Stimulated activated CD4-positive, alpha-beta T cell treated with anti-CD3 and anti-CD28 coated beads, Interleukin-12 subunit alpha, Interleukin-12 subunit beta, amount 100 ng/mL, for 48 hours (primary cell): ENCODE results near the gene LRRN2.
"Not testable (repeated sequence)": the region's sequence is repeated elsewhere in the genome, so short reads cannot be mapped to it uniquely, and the experiment has no call there.

ENCODE experiments used
- DNase-seq, 3 donors: peaks; one replicate each; pipeline ENCODE4 v3.0.0-alpha.2; 2020; ENCODE audit warnings: low read depth in 2 of 3, low spot score in 1 of 3

LRRN2 gene

DNA sequence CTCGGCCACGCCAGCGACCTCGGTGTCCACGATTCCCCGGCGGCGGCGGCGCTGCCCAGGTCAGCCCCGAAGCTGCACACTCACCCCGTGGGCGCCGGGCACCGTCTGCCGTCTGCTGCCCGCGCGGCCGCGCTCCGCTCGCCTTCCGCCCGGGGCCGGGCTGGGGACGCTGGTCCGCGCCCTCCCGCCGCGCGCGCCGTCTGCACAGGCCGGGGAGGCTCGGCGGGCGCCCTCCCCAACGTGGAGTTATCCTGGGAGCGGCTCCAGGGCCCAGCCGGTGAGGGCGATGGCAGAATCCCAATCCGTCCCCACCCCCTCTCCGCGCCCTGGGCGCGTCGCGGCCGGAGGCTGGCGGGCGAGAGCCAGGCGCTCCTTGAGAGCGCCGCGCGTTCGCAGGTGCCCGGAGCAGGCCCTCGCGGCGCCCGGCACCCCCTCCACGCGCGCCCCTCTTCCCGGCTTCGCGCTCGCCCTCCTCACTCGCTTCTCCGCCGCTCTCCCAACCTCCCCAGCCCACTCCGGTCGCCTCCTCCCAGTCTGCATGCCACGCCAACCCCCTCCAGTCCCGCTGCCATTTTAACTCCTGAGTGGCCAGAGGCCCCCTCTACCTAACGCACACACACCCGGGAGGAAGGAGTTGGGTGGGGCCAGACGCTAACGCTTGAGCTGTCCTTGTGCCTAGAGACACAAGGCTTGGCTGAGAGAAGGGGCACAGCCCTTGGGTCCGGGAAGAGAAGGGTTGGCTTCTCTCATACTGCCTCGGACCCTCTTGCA, at the start of gene LRRN2:
TSS of gene LRRN2 (minus strand) at position 503 of the 771 bp plus-strand sequence. CDS start 65,746 bp downstream, outside the sequence.
- no peak for DNase-seq

- no peak for DNase-seq
Measured at GRCh38 chr1:204735042-204735441, 49.5 kb upstream of the LRRN2 start.

DNA sequence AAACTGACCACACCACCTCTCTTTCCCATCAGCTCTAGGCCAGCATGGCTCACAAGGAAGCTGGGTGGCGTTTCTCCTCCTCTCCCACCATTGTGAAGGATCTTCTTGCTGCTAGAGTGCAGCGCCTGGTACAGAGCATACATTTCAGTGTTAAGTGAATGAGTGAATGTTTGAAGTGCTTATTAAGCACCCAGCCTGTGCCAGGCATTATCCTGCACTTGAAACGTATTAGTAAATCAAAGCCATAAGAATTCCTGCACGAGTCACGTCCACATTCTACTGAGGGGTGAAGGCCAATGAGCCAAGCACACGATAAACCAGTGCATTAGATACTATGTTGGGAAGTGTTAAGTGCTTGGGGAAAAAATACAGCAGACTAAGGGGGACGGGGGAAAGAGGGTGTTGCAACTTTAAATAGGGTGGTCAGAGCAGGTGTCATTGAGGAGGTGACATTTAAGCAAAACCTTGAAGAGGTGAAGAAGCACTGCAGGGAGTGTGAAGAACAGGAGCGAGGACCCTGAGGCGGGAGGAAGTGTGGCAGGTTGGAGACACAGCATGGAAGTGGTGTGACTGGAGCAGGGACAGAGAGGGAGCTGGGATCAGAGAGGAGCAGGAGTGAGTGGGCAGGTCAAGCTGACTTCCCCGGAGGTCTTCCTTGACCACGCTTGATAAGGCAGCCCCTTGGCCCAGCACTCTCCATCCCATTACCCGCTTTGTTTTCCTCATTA, 48.5 kb upstream of the LRRN2 start:
- no peak for DNase-seq

- no peak for DNase-seq
Measured at GRCh38 chr1:204733289-204733688, 47.8 kb upstream of the LRRN2 start.

DNA sequence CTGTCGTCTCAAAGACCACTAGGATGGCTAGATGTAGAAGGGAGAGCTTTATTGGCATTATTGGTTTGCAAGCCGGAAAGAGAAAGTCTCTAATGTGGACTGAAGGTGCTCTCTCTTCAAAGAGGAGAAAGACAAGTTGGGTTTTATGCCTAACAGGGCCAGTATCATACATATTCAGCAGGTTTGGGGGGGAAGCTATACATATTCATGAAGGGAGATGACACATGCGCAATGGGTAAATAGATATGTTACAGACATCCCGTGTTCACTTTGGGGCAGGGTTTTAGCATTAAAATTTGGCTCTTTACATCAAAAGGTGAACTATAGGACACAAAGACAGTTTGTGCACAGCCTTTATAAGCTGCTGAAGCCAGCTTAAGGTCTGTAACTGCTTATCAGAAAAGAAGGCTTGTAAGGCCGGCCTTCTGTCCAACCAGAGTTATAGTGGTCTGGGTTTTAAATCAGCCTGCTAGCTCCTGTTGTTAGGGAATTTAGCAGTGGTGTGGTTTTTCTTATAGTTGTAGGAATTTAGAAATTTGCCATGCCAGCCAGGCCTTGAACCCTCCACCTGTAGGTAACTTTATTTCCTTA, 46.5 kb upstream of the LRRN2 start:
- DNase-seq: no peak

GRCh38 chr1:204731509-204731908, 46.0 kb upstream of the LRRN2 start:
- DNase-seq: no peak

DNA sequence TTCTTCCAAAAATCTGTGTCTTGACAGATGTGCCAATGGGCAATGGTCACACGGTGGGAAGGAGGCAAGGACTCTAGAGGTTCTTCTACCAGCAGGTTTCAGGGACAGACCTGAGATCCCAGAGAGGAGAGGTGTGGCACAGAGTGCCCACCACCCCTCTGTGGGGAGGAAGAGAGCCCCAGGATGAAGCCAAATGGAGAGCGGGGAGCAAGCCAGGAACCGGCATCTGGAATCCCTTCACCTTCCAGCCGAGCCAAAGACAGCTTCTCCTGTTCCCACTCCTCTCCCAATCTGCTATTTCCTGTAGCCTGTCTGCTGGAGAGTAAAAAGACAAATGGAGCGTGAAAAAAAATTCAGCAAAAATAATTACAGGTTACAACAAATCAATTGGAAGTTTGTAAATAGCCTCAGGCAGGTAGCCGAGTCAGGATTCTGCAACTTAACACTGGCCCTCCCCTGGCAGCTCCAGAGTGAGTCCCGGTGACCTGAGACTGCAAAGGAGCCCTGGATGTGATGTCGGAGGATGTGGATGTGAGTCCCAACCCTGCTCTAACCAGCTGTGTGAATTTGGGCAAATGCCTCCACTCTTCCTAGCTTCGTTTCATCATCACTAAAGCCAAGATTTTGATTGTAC, 45.4 kb upstream of the LRRN2 start:
- no peak for DNase-seq

DNA sequence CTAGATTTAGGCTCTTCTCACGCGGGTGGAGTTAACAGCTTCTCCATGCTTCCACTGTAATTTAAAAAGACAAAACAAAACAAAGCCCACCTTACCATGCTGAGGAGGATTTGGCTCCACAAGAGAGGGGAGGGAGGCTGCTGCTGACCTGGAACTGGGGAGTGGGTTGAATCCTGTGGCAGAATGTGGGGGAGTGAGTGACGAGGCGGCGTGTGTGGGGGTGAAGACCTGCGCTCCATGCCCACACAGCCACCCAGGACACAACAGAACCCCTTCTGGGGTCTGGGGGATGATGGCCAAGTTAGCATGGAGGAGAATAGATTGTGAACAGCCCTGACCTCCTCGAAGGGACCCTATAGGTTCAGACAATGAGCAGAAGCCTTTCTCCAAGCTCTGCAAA, 44.0 kb upstream of the LRRN2 start:
- no peak for DNase-seq

- DNase-seq: no peak
Measured at GRCh38 chr1:204728456-204728855, 42.9 kb upstream of the LRRN2 start.

GRCh38 chr1:204728045-204728444, 42.5 kb upstream of the LRRN2 start:
- no peak for DNase-seq

- DNase-seq: not testable (repeated sequence)
Measured at GRCh38 chr1:204727438-204727837, 41.9 kb upstream of the LRRN2 start.

- no peak for DNase-seq
Measured at GRCh38 chr1:204726478-204726877, 40.9 kb upstream of the LRRN2 start.

DNA sequence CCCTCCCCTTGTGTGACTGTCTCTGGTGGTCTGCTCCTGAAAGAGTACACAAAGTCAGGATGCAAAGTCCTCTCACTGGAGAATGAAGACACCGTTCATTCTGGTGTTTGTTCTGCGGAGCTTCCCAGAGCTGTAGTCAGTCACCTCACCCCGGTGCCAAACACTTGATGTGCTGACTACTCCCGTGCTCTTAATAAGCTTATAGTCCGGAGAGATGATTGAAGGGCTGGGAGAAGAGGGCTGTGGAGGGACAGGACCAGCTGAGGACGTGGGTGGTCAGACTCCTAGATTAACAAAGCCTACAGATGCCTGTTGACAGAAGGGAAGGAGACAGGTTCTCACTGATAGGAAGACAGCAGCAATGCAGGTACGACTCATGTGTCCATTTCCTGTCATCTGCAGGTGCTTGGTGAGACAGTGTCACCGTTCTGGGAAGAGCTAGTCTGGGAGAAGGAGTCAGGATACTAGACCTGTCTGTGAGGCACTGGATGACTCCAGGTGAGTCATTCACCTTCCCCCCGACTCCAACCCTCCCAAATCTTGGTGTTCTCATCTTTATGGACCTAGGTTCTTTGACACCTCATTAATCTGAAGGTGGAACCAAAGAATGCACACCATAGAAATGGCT, 40.4 kb upstream of the LRRN2 start:
- no peak for DNase-seq

DNA sequence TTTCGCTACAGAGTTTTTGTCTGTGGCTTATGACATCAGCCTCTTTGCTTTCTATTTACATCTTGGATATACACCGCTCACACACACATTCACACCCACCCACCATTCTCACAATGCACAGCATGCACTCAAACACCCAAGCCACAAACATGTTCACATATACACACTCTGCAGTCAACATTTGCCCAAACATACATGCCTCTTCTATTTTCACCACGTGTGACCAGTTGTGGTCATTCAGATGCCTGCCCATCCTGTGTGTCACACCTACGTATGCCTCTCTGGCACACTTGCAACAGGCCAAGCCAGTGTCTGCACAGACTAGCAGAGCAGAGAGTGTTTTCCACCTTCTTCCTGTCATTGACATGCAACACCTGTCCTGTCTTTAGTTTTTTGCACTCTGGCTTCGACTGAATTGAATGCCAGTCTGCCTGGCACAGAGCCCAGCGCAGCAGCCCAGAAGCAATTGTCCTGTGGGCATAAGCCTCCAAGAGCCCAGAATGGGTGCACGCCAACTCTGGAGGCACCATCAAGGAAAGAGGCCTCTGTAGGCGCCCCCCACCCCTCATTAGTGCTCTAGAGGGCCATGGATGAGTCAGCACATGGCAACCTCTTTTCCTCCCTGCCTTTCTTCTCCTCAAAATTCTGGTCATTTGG, 37.7 kb upstream of the LRRN2 start:
- DNase-seq: no peak

DNA sequence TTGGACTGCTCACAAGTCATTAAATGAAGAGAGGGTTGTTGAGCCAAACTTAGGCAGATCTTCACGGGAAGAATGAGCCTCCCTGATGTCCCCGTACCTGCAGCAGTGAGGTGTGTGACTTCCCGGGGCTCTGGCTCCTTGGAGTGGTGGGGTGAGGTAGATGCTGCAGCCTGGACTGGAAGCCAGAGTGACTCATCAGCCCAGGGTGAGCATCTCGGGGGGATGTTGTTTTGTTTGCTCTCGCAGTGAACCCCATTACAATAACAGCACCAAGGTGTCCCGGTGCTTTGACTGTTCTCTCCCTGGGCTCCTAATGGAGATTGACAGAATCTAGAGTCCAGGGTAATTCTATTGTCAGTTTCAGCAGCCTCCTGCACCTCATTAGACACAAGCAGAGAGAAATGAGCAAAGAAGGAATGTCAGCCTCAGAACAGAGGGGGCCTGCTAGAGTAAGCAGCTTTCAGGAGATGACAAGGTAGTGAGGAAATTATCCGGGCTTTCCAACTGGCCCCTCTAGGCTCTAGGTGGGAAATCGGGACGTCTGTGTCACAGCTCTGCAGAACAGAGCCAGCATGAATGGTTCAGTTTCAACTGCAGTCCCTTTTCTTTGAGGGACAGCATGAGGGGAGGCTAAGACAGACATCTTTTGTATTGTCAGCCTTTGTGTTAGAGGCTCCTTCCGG, 36.0 kb upstream of the LRRN2 start:
- no peak for DNase-seq

GRCh38 chr1:204716660-204717059, 31.1 kb upstream of the LRRN2 start:
- no peak for DNase-seq

GRCh38 chr1:204714861-204715511, 29.4 kb upstream of the LRRN2 start:
- DNase-seq: no peak

DNA sequence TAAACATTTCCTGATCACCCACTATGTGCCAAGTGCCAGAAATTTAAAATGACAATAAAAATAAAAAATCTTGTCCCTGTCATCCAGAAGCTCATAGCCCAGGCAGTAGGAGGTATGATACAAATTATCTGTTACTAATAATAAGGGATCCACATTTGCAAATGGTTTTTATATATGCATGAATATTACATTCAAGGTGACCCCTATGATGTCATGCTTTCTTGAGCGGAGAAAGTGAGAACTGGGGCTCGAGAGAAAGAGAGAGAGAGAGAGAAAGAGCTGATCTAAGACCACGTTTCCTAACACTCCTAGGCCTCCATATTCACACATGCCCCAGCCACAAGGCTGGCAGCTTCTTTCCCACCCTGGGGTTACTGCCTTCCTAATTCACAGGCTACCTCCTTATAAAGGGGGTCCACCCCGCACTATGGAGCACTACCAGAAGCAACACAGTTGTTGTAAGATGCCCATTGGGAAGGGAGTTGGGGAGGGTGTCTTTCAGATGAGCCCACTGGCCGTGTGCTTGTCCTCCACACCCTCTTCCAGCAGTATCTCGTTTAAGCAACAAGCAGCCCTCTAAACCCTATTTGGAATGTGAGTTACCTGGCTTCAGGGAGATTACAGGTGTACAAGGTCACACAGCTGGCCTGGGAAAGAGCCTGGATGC, 28.8 kb upstream of the LRRN2 start:
- DNase-seq: no peak

DNA sequence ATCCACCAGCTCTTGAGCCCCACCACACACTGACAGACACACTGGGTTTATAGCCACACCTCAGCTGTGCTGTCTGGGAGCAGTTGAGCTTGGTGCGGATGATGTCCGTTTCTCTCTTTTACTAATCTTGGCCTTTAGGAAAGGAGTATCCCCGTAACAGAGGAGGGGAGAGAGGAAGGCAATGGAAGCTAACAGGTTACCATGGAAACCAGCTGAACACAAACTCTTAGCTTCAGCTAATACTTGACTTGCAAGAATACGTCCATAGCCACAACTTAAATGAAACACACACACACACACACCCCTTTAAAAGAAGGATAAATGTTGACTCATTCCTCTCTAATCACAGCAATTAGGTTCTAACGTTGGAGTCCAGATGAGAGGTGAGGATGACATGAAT, 28.0 kb upstream of the LRRN2 start:
- no peak for DNase-seq
